ENCODE results near the gene SUDS3. TPM values are rescaled to one million over a fixed set of nuclear protein-coding genes. Genes with fewer than 3 reads are reported as not detected.

Gene SUDS3
- total and polyA plus RNA-seq, 2 donors (not counting 1 experiment from before 2014, with no cell fraction given), result 12.1 to 53.9 TPM

DNA sequence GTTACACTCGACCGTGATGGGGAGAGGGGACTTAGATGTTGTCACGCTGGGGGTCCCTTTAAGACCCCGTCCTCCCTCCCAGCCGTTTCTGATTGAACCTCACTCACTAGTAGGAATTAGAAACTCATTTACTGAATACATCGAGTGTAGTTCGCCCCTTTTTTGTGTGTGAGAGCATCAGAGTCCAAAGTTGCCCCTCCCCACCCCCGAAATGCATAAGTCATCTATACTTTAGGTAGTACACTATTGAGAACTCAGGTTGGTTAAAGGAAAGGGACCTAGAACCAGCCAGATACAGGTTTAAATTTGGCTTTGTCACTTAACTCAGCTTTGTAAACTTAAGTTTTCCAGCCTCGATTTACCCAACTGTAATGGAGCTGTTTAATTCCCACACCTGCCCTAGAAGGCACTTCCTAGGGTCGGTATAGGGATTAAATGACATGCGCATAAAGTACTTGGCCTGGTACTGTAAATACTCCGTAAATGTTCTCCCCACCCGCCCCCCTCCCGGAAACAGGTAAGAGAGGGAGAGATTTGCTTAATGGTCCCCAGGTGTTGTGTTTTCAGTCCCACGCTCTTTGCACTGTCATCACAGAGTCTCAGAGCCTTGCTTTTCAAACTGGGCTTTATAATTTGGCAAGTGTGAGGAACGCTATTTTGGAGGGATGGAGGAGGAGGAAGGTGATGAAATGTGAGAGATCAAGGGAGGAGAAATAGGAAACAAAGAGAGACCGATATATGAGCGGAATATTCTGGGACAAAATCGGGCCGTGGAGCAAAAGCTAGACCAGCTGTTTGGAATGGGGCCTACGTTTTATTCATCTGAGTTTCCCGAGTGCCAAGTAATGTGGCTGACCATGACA is 897 bp downstream of the SUDS3 start:
- peak overlapping the region; percentile 13 to 95 for H3K27ac ChIP-seq (ENCODE audit: low read length in 2 of 2)
- no peak for DNase-seq
- TF ChIP-seq CTCF (IDR thresholded peaks at IDR 0.05), result no peak
- TF ChIP-seq EZH2 (IDR thresholded peaks at IDR 0.05; ENCODE audit: borderline replicate concordance, insufficient read depth, low read depth, low read length, poor library complexity, severe bottlenecking), result no peak
- CTCF ChIA-PET, result interaction anchor here (0.6 to 7.8 kb wide), 37 partner anchors 18 to 1561 kb away, joined by 3 to 221 read pairs (median 6); partner anchors contain the start of genes PEBP1 and WSB2
- POLR2A ChIA-PET, result interaction anchor here (0.6 to 2.1 kb wide), 8 partner anchors 18 to 327 kb away, joined by 3 to 12 read pairs (median 5); partner anchors contain the start of gene PEBP1
- H3K27me3 ChIP-seq (replicated peaks in 1 of 4; ENCODE audit: control extremely low read depth in 1 of 4, control insufficient read depth in 3 of 4, insufficient read depth in 4 of 4, low read length in 3 of 4), result no peaks in the 10 kb centered on the region
- H3K4me1 ChIP-seq (ENCODE audit: control insufficient read depth in 2 of 2, insufficient read depth in 2 of 2, low read length in 2 of 2), result peaks cover 20 to 29% of the 10 kb centered on the region in 2 donors
- Mint-ChIP-seq H3K4me3 (peak overlapping the region; percentile 98), H3K9me3 (ENCODE audit: insufficient read depth) (no peaks in the 10 kb centered on the region), H3K4me1 (peaks cover 38% of the 10 kb centered on the region), H3K27me3 (no peaks in the 10 kb centered on the region), H3K27ac (peak overlapping the region; percentile 96)
- peaks cover 60% of the 10 kb centered on the region for H3K79me2 ChIP-seq (ENCODE audit: control insufficient read depth, insufficient read depth, low read length)
- peak overlapping the region; percentile 82 for H3K4me2 ChIP-seq (replicated peaks; ENCODE audit: low read depth, low read length, poor library complexity, severe bottlenecking)
- H3K9me3 ChIP-seq (ENCODE audit: control extremely low read depth in 1 of 3, control insufficient read depth in 2 of 3, insufficient read depth in 1 of 3, low read length in 2 of 3), result no peaks in the 10 kb centered on the region
- peak overlapping the region; percentile 84 for H2AFZ ChIP-seq (ENCODE audit: insufficient read depth, low read depth, low read length, poor library complexity, severe bottlenecking)
- WGBS (ENCODE audit: insufficient coverage), result 5% methylated on average over 8 of the region's 22 CpGs
- H3K9ac ChIP-seq (ENCODE audit: low read length), result peak overlapping the region; percentile 69
- peaks cover 6% of the 10 kb centered on the region for H4K20me1 ChIP-seq (ENCODE audit: control insufficient read depth, insufficient read depth, low read length, poor library complexity, severe bottlenecking)
- ATAC-seq (ENCODE audit: low read depth), result no peak
- intact Hi-C loops (cut with micrococcal nuclease), result loop anchor here (1.0 kb wide), 1 partner anchor 212 kb away; no protein-coding TSS in a partner anchor
- peaks cover 8 to 25% of the 10 kb centered on the region in 2 experiments for H3K36me3 ChIP-seq (replicated peaks in 1 of 2; ENCODE audit: control extremely low read depth in 1 of 2, control insufficient read depth in 1 of 2, extremely low read depth in 1 of 2, insufficient read depth in 2 of 2, low read length in 1 of 2)
- H3K4me3 ChIP-seq (ENCODE audit: control extremely low read depth in 1 of 5, extremely low read depth in 1 of 5, insufficient read depth in 1 of 5, low read depth in 2 of 5, low read length in 4 of 5), result peak overlapping the region; percentile 47 to 88 (median 81)
